IMR-90 (cell line): Measurements from ENCODE around the gene LUZP4. TPM values are rescaled to one million over a fixed set of nuclear protein-coding genes. Genes with fewer than 3 reads are reported as not detected.

ENCODE experiments used
- ATAC-seq: fragments of 200-7000 bp; cut with Tn5 transposase; 2 replicates; pipeline ENCODE4 v1.9.1; 2020; ENCODE audit warnings: low read depth, mild to moderate bottlenecking, moderate library complexity
- BruUV-seq: library from RNA; stranded (reverse); fragments of 400-500 nt; replicated peaks from 2 replicates; lab custom pipeline; 2021; lab: Mats Ljungman, UMichigan
- CTCF ChIA-PET: fragments of 300-600 bp; formaldehyde crosslinking; extraction: SDS; loops from one replicate; lab custom pipeline; 2021; ENCODE audit warnings: antibody characterized with exemption; lab: Yijun Ruan, JAX
- POLR2A ChIA-PET: fragments of 300-600 bp; sonication (Branson Sonifier 250); formaldehyde crosslinking; loops from one replicate; lab custom pipeline; 2022; ENCODE audit warnings: antibody characterized with exemption; ENCODE audit not compliant: unreplicated experiment; lab: Charles Lee
- DNase-seq: peaks from one replicate; pipeline ENCODE4 v3.0.0; 2013
- H2AFZ ChIP-seq: replicated peaks from 2 replicates; pipeline ENCODE3; 2013; ENCODE audit warnings: low read length, mild to moderate bottlenecking; ENCODE audit not compliant: poor library complexity
- H2AK5ac ChIP-seq: 2 replicates; pipeline ENCODE4 v1.6.1; 2013; ENCODE audit warnings: low read depth, low read length, inconsistent platforms
- H2AK9ac ChIP-seq: replicated peaks from 2 replicates; pipeline ENCODE3; 2013; ENCODE audit warnings: mild to moderate bottlenecking, low read depth, low read length, moderate library complexity; ENCODE audit not compliant: poor library complexity
- H2BK120ac ChIP-seq: 2 replicates; pipeline ENCODE4 v1.6.1; 2013; ENCODE audit warnings: low read depth, low read length, inconsistent platforms
- H2BK15ac ChIP-seq: 3 replicates; pipeline ENCODE4 v1.6.1; 2013; ENCODE audit warnings: low read depth, low read length, inconsistent platforms
- H2BK20ac ChIP-seq: 2 replicates; pipeline ENCODE4 v1.6.1; 2013; ENCODE audit warnings: low read depth, mild to moderate bottlenecking, inconsistent platforms, low read length, moderate library complexity
- H2BK5ac ChIP-seq: 2 replicates; pipeline ENCODE4 v1.6.1; 2013; ENCODE audit warnings: mild to moderate bottlenecking, low read depth, low read length, inconsistent platforms; ENCODE audit not compliant: poor library complexity, severe bottlenecking
- H3K14ac ChIP-seq: replicated peaks from 2 replicates; pipeline ENCODE4 v1.6.1; 2013; ENCODE audit warnings: low read depth, low read length, inconsistent platforms
- H3K18ac ChIP-seq: 2 replicates; pipeline ENCODE4 v1.6.1; 2013; ENCODE audit warnings: low read depth, low read length, control low read depth
- H3K23ac ChIP-seq: 2 replicates; pipeline ENCODE4 v1.6.1; 2013; ENCODE audit warnings: low read depth, low read length, inconsistent platforms
- H3K27ac ChIP-seq: 2 replicates; pipeline ENCODE4 v1.5.1; 2013; ENCODE audit warnings: mild to moderate bottlenecking, control low read depth, low read length; ENCODE audit not compliant: insufficient read depth
- H3K27me3 ChIP-seq: 2 replicates; pipeline ENCODE4 v1.6.1; 2013; ENCODE audit warnings: low read length; ENCODE audit not compliant: control insufficient read depth, insufficient read depth
- H3K36me3 ChIP-seq: 2 replicates; pipeline ENCODE4 v1.6.1; 2013; ENCODE audit warnings: low read length, mixed read lengths; ENCODE audit not compliant: control insufficient read depth, insufficient read depth
- H3K4ac ChIP-seq: 2 replicates; pipeline ENCODE4 v1.6.1; 2013; ENCODE audit warnings: low read depth, low read length, inconsistent platforms
- H3K4me1 ChIP-seq: 2 replicates; pipeline ENCODE4 v1.6.1; 2013; ENCODE audit warnings: low read length, mixed read lengths; ENCODE audit not compliant: control insufficient read depth, insufficient read depth
- H3K4me2 ChIP-seq: 2 replicates; pipeline ENCODE4 v1.6.1; 2013; ENCODE audit warnings: low read depth, mild to moderate bottlenecking, control low read depth, low read length, moderate library complexity
- H3K4me3 ChIP-seq: 2 replicates; pipeline ENCODE4 v1.5.1; 2013; ENCODE audit warnings: low read depth, mild to moderate bottlenecking, control low read depth, low read length, moderate library complexity; ENCODE audit not compliant: insufficient read depth
- H3K56ac ChIP-seq: 2 replicates; pipeline ENCODE4 v1.6.1; 2013; ENCODE audit warnings: low read length, inconsistent platforms; ENCODE audit not compliant: insufficient read depth; ENCODE audit errors: extremely low read depth
- H3K79me1 ChIP-seq, 2 experiments: 2 replicates each; pipeline ENCODE4 v1.6.1; 2013; ENCODE audit warnings: low read length in 2 of 2, inconsistent platforms in 1 of 2, low read depth in 1 of 2
- H3K9ac ChIP-seq: 2 replicates; pipeline ENCODE4 v1.6.1; 2013; ENCODE audit warnings: low read depth, low read length, control low read depth
- H3K9me1 ChIP-seq: 2 replicates; pipeline ENCODE4 v1.6.1; 2013; ENCODE audit warnings: low read length, inconsistent platforms; ENCODE audit not compliant: insufficient read depth
- H3K9me3 ChIP-seq: 2 replicates; pipeline ENCODE4 v1.6.1; 2013; ENCODE audit warnings: low read length; ENCODE audit not compliant: control insufficient read depth, insufficient read depth
- H4K20me1 ChIP-seq: 2 replicates; pipeline ENCODE4 v1.6.1; 2013; ENCODE audit warnings: low read length, inconsistent platforms; ENCODE audit not compliant: insufficient read depth
- H4K5ac ChIP-seq: 2 replicates; pipeline ENCODE4 v1.6.1; 2013; ENCODE audit warnings: mild to moderate bottlenecking, low read depth, low read length, control low read depth
- H4K8ac ChIP-seq, 2 experiments: 2 replicates each; pipeline ENCODE4 v1.6.1; 2013; ENCODE audit warnings: low read depth in 2 of 2, low read length in 2 of 2, control low read depth in 1 of 2, inconsistent platforms in 1 of 2
- H4K91ac ChIP-seq: 2 replicates; pipeline ENCODE4 v1.6.1; 2013; ENCODE audit warnings: low read depth, low read length, inconsistent platforms; ENCODE audit not compliant: insufficient read depth
- CHD1 ChIP-seq: IDR thresholded peaks from 2 replicates; pipeline ENCODE4 v1.6.1; 2012; ENCODE audit warnings: low read depth, low read length, improper control_type of control experiment
- ELK1 ChIP-seq: fragments of 150-350 bp; IDR thresholded peaks from 2 replicates; pipeline ENCODE4 v1.6.1; 2016; ENCODE audit warnings: low read depth, mild to moderate bottlenecking, low read length, moderate library complexity, borderline replicate concordance
- FOS ChIP-seq: fragments of 150-350 bp; IDR thresholded peaks from 2 replicates; pipeline ENCODE4 v1.6.1; 2016; ENCODE audit warnings: low read depth, low read length
- MAFK ChIP-seq: IDR thresholded peaks from 2 replicates; pipeline ENCODE4 v1.6.1; 2012; ENCODE audit warnings: low read depth, low read length, improper control_type of control experiment
- RAD21 ChIP-seq: IDR thresholded peaks from 2 replicates; pipeline ENCODE4 v1.6.1; 2012; ENCODE audit warnings: low read length, improper control_type of control experiment
- WGBS, 2 experiments: methylation state at CpG; one replicate each; pipeline versions ENCODE4 v1.1.5 to v1.1.7; 2013; ENCODE audit warnings: missing lambda C conversion rate in 2 of 2; ENCODE audit not compliant: insufficient read length in 1 of 2; ENCODE audit errors: extremely low coverage in 2 of 2; 5-methylcytosine and 5-hydroxymethylcytosine counted together
- dilution Hi-C: fragments of 300-500 bp; cut with HindIII; formaldehyde crosslinking; loops from one replicate; pipeline ENCODE4 v1.14.3; 2018; ENCODE audit warnings: low sequenced_read_pairs; ENCODE audit not compliant: unreplicated experiment
- in situ Hi-C: fragments of 300-500 bp; cut with MboI; formaldehyde crosslinking; loops from 3 replicates; pipeline ENCODE4 v1.14.3; 2019; ENCODE audit warnings: low sequenced_read_pairs, inconsistent platforms, mixed read lengths
- intact Hi-C: fragments of 100-400 bp; cut with micrococcal nuclease; formaldehyde crosslinking; loops from 2 replicates; pipeline ENCODE4 v1.10.0; 2022
- polyA plus RNA-seq, 3 experiments: library from polyadenylated mRNA; depleted of rRNA; stranded (reverse); fragments of >200 nt; gene quantifications; 2 replicates each; pipeline ENCODE4 v1.2.3, GENCODE V29; 2012; ENCODE audit warnings: low replicate concordance in 1 of 3
- total RNA-seq: library from RNA; depleted of rRNA; stranded (reverse); fragments of >200 nt; gene quantifications from 2 replicates; pipeline ENCODE4 v1.2.3, GENCODE V29; 2012

The LUZP4 gene
- total and polyA plus RNA-seq, 2 of the 4 experiments (the other 2 are of a cell fraction): not detected

DNA sequence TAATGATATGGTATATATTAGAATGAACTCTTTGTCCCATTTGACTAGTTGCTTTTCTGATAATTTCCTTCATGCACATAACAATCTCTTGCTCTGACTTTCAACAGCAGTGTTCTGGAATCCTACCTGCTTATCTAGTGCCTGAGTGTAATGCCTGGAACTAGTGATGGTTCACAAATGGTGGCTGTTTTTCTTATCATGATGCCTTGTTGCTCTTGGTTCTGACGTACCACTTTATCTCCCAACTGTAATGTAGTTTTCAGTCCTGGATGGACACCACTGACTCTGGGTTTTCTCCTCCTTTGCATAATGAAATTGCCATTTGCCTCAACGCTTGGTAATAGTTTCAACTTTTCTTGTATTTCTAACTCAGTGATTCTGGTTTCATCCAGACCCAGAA, 25.5 kb upstream of the LUZP4 start:
- no peak for TF ChIP-seq CHD1
- TF ChIP-seq FOS: no peak
- TF ChIP-seq ELK1: no peak
- TF ChIP-seq RAD21: no peak
- TF ChIP-seq MAFK: no peak
- ATAC-seq (no peak), DNase-seq (no peak)
- in situ Hi-C loops (no loop called here), dilution Hi-C loops (no loop called here), intact Hi-C loops (no loop called here)
- BruUV-seq: no TSS peak
- no peak overlapping the region for H3K9ac ChIP-seq
- no peak overlapping the region for H3K4ac ChIP-seq
- H3K14ac ChIP-seq: no peak overlapping the region
- no peak overlapping the region for H3K4me2 ChIP-seq
- no peak overlapping the region for H2BK5ac ChIP-seq
- no peak overlapping the region for H2AK9ac ChIP-seq
- no peak overlapping the region for H3K56ac ChIP-seq
- peaks cover 7% of the 10 kb centered on the region for H3K27me3 ChIP-seq
- H3K79me1 ChIP-seq: no peaks in the 10 kb centered on the region
- no peak overlapping the region for H3K23ac ChIP-seq
- ChIA-PET POLR2A (no interaction called here), CTCF (no interaction called here)
- no peak overlapping the region for H4K91ac ChIP-seq
- no peak overlapping the region for H3K4me3 ChIP-seq
- peaks cover 7% of the 10 kb centered on the region; the same call in 1 of the 2 replicates for H3K4me1 ChIP-seq
- no peaks in the 10 kb centered on the region for H3K9me3 ChIP-seq
- H2BK20ac ChIP-seq: no peak overlapping the region
- no peaks in the 10 kb centered on the region for H3K36me3 ChIP-seq
- no peak overlapping the region for H3K27ac ChIP-seq
- no peak overlapping the region for H4K5ac ChIP-seq
- WGBS, 2 experiments: 80% methylated on average over 1 of the region's 2 CpGs; no CpG with 5 or more reads in 1 of the 2 experiments
- no peak overlapping the region for H2AK5ac ChIP-seq
- no peak overlapping the region for H2AFZ ChIP-seq
- H4K20me1 ChIP-seq: no peaks in the 10 kb centered on the region
- no peaks in the 10 kb centered on the region; the same call in 1 of the 2 replicates for H3K9me1 ChIP-seq
- H4K8ac ChIP-seq: no peak overlapping the region
- H3K18ac ChIP-seq: no peak overlapping the region
- H2BK15ac ChIP-seq: no peak overlapping the region
- H2BK120ac ChIP-seq: no peak overlapping the region
